Fibroblast of lung (primary cell): ENCODE measurements around the gene GPR137.

Experiments
- EZH2 ChIP-seq: IDR thresholded peaks from 2 replicates; pipeline ENCODE4 v1.5.1; 2012; ENCODE audit warnings: low read length, control low read depth, mild to moderate bottlenecking; ENCODE audit errors: missing control alignments
- TF ChIP-seq, protein P1 (sequence below), 2 donors: IDR thresholded peaks in 1 of 2; conservative IDR thresholded peaks in 1 of 2; 1 replicate in 1 of 2; 2 replicates in 1 of 2; pipeline ENCODE4 v1.5.1; 2011 to 2012; ENCODE audit warnings: low read length in 2 of 2, control low read depth in 1 of 2, inconsistent platforms in 1 of 2, low read depth in 1 of 2, mild to moderate bottlenecking in 1 of 2

DNA sequence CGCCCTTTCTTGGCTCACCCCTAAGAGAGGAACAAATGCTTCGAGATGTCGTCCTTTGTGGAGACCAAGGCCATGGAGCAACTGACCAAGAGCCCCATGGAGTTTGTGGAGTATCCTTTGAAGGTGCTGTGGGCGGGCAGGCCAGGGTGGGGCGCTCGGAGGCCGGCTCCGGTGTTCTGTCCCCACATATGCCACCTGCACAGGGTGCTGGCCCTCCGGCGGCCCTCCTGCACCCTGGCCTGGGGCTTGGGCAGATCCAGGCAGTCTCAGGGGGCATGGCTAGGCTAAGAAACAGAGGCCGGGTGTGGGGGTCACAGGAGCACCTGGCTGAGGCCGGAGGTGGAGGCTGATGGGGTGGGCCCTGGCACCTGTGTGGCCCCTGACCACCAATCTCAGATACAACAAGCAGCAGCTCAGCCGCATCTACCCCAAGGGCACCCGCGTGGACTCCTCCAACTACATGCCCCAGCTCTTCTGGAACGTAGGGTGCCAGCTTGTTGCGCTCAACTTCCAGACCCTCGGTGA is 24.0 kb upstream of the GPR137 start:
- TF ChIP-seq, protein P1, sequence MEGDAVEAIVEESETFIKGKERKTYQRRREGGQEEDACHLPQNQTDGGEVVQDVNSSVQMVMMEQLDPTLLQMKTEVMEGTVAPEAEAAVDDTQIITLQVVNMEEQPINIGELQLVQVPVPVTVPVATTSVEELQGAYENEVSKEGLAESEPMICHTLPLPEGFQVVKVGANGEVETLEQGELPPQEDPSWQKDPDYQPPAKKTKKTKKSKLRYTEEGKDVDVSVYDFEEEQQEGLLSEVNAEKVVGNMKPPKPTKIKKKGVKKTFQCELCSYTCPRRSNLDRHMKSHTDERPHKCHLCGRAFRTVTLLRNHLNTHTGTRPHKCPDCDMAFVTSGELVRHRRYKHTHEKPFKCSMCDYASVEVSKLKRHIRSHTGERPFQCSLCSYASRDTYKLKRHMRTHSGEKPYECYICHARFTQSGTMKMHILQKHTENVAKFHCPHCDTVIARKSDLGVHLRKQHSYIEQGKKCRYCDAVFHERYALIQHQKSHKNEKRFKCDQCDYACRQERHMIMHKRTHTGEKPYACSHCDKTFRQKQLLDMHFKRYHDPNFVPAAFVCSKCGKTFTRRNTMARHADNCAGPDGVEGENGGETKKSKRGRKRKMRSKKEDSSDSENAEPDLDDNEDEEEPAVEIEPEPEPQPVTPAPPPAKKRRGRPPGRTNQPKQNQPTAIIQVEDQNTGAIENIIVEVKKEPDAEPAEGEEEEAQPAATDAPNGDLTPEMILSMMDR (conservative IDR thresholded peaks at IDR 0.05 in 1 of 2, IDR thresholded peaks at IDR 0.05 in 1 of 2; ENCODE audit: low read depth in 1 of 2, low read length in 2 of 2): no peak
- no peak for TF ChIP-seq EZH2
